Activated naive CD8-positive, alpha-beta T cell treated with anti-CD3 and anti-CD28 coated beads, Interleukin-2, amount 50 U/mL, for 24 hours (primary cell): ENCODE measurements around the gene FGD2.

Experiments
- ATAC-seq: fragments of 150-1000 bp; cut with Tn5 transposase; one replicate; pipeline ENCODE4 v1.10.0; 2021
- DNase-seq: peaks from one replicate; pipeline ENCODE4 v3.0.0; 2021
- H3K27ac Mint-ChIP-seq: one replicate; pipeline ENCODE4 v1.8.0; 2021; ENCODE audit warnings: mild to moderate bottlenecking, mixed read lengths
- H3K27me3 Mint-ChIP-seq: one replicate; pipeline ENCODE4 v1.8.0; 2021; ENCODE audit warnings: mixed read lengths
- H3K36me3 Mint-ChIP-seq: one replicate; pipeline ENCODE4 v1.8.0; 2021; ENCODE audit warnings: low read depth, mixed read lengths
- H3K4me1 Mint-ChIP-seq: one replicate; pipeline ENCODE4 v1.8.0; 2021; ENCODE audit warnings: mixed read lengths
- H3K4me3 Mint-ChIP-seq: one replicate; pipeline ENCODE4 v1.8.0; 2021; ENCODE audit warnings: mild to moderate bottlenecking, moderate library complexity, mixed read lengths
- H3K9me3 Mint-ChIP-seq: one replicate; pipeline ENCODE4 v1.8.0; 2021; ENCODE audit warnings: mixed read lengths

The FGD2 gene

GRCh38 chr6:37005061-37005810, at the start of gene FGD2:
Gene FGD2 (plus strand): TSS chr6:37005655. CDS start chr6:37005818, 163 bp downstream.
- Mint-ChIP-seq H3K36me3 (no peaks in the 10 kb centered on the region), H3K4me1 (peaks cover 21% of the 10 kb centered on the region), H3K4me3 (peak within 1 kb of the TSS; percentile 71), H3K27ac (peak within 1 kb of the TSS; percentile 2), H3K9me3 (no peaks in the 10 kb centered on the region), H3K27me3 (no peaks in the 10 kb centered on the region)
- DNase-seq (peak; percentile 32), ATAC-seq (peak; percentile 11)

- Mint-ChIP-seq H3K27me3 (peaks cover 2% of the 10 kb centered on the region), H3K36me3 (no peaks in the 10 kb centered on the region), H3K4me3 (no peak overlapping the region), H3K27ac (peak overlapping the region; percentile 29), H3K9me3 (no peaks in the 10 kb centered on the region), H3K4me1 (peaks cover 28% of the 10 kb centered on the region)
- DNase-seq, result no peak
- ATAC-seq, result no peak
Measured at GRCh38 chr6:36955671-36956445, 49.6 kb upstream of the FGD2 start.

- H3K27me3 Mint-ChIP-seq, result peaks cover 2% of the 10 kb centered on the region
- H3K36me3 Mint-ChIP-seq, result no peaks in the 10 kb centered on the region
- H3K4me1 Mint-ChIP-seq, result peaks cover 28% of the 10 kb centered on the region
- H3K9me3 Mint-ChIP-seq, result no peaks in the 10 kb centered on the region
- DNase-seq, result no peak
- ATAC-seq, result no peak
- H3K4me3 Mint-ChIP-seq, result no peak overlapping the region
- H3K27ac Mint-ChIP-seq, result no peak overlapping the region
Measured at GRCh38 chr6:36956446-36956820, 49.0 kb upstream of the FGD2 start.

GRCh38 chr6:36957773-36958271, 47.6 kb upstream of the FGD2 start:
- H3K27me3 Mint-ChIP-seq, result peaks cover 2% of the 10 kb centered on the region
- DNase-seq (no peak), ATAC-seq (no peak)
- peaks cover 31% of the 10 kb centered on the region for H3K4me1 Mint-ChIP-seq
- H3K4me3 Mint-ChIP-seq, result no peak overlapping the region
- H3K36me3 Mint-ChIP-seq, result no peaks in the 10 kb centered on the region
- no peak overlapping the region for H3K27ac Mint-ChIP-seq
- H3K9me3 Mint-ChIP-seq, result no peaks in the 10 kb centered on the region

- Mint-ChIP-seq H3K36me3 (no peaks in the 10 kb centered on the region), H3K9me3 (no peaks in the 10 kb centered on the region), H3K4me3 (no peak overlapping the region), H3K4me1 (peaks cover 33% of the 10 kb centered on the region), H3K27ac (no peak overlapping the region), H3K27me3 (peaks cover 2% of the 10 kb centered on the region)
- DNase-seq (no peak), ATAC-seq (no peak)
Measured at GRCh38 chr6:36958775-36959554, 46.5 kb upstream of the FGD2 start.

- DNase-seq (no peak), ATAC-seq (no peak)
- no peak overlapping the region for H3K27ac Mint-ChIP-seq
- H3K36me3 Mint-ChIP-seq, result no peaks in the 10 kb centered on the region
- H3K4me1 Mint-ChIP-seq, result peaks cover 29% of the 10 kb centered on the region
- peaks cover 2% of the 10 kb centered on the region for H3K27me3 Mint-ChIP-seq
- no peak overlapping the region for H3K4me3 Mint-ChIP-seq
- no peaks in the 10 kb centered on the region for H3K9me3 Mint-ChIP-seq
Measured at GRCh38 chr6:36959555-36960250, 45.8 kb upstream of the FGD2 start.

- Mint-ChIP-seq H3K4me3 (no peak overlapping the region), H3K9me3 (no peaks in the 10 kb centered on the region), H3K36me3 (peaks cover 3% of the 10 kb centered on the region), H3K27ac (no peak overlapping the region), H3K27me3 (no peaks in the 10 kb centered on the region), H3K4me1 (peaks cover 20% of the 10 kb centered on the region)
- no peak for DNase-seq
- ATAC-seq, result no peak
Measured at GRCh38 chr6:36961441-36962435, 43.7 kb upstream of the FGD2 start.

GRCh38 chr6:36962874-36963273, 42.6 kb upstream of the FGD2 start:
- H3K9me3 Mint-ChIP-seq, result no peaks in the 10 kb centered on the region
- H3K4me1 Mint-ChIP-seq, result peaks cover 20% of the 10 kb centered on the region
- H3K36me3 Mint-ChIP-seq, result peaks cover 6% of the 10 kb centered on the region
- DNase-seq, result peak; percentile 73
- peak; percentile 38 for ATAC-seq
- no peak overlapping the region for H3K4me3 Mint-ChIP-seq
- H3K27ac Mint-ChIP-seq, result peak overlapping the region; percentile 14
- no peaks in the 10 kb centered on the region for H3K27me3 Mint-ChIP-seq

- no peaks in the 10 kb centered on the region for H3K9me3 Mint-ChIP-seq
- H3K4me3 Mint-ChIP-seq, result no peak overlapping the region
- H3K36me3 Mint-ChIP-seq, result peaks cover 14% of the 10 kb centered on the region
- H3K4me1 Mint-ChIP-seq, result peaks cover 20% of the 10 kb centered on the region
- ATAC-seq, result no peak
- H3K27ac Mint-ChIP-seq, result peak overlapping the region; percentile 14
- no peaks in the 10 kb centered on the region for H3K27me3 Mint-ChIP-seq
- no peak for DNase-seq
Measured at GRCh38 chr6:36963451-36964290, 41.8 kb upstream of the FGD2 start.

GRCh38 chr6:36964349-36964748, 41.1 kb upstream of the FGD2 start:
- no peak overlapping the region for H3K4me3 Mint-ChIP-seq
- H3K4me1 Mint-ChIP-seq, result peaks cover 20% of the 10 kb centered on the region
- ATAC-seq (no peak), DNase-seq (no peak)
- no peak overlapping the region for H3K27ac Mint-ChIP-seq
- H3K9me3 Mint-ChIP-seq, result no peaks in the 10 kb centered on the region
- no peaks in the 10 kb centered on the region for H3K27me3 Mint-ChIP-seq
- peaks cover 15% of the 10 kb centered on the region for H3K36me3 Mint-ChIP-seq

- H3K4me3 Mint-ChIP-seq, result no peak overlapping the region
- DNase-seq (no peak), ATAC-seq (no peak)
- H3K4me1 Mint-ChIP-seq, result peaks cover 20% of the 10 kb centered on the region
- no peak overlapping the region for H3K27ac Mint-ChIP-seq
- peaks cover 20% of the 10 kb centered on the region for H3K36me3 Mint-ChIP-seq
- H3K9me3 Mint-ChIP-seq, result no peaks in the 10 kb centered on the region
- no peaks in the 10 kb centered on the region for H3K27me3 Mint-ChIP-seq
Measured at GRCh38 chr6:36964908-36965307, 40.5 kb upstream of the FGD2 start.

- H3K9me3 Mint-ChIP-seq, result no peaks in the 10 kb centered on the region
- peaks cover 20% of the 10 kb centered on the region for H3K4me1 Mint-ChIP-seq
- H3K27me3 Mint-ChIP-seq, result no peaks in the 10 kb centered on the region
- ATAC-seq (peak; percentile 3), DNase-seq (no peak)
- H3K36me3 Mint-ChIP-seq, result peaks cover 30% of the 10 kb centered on the region
- no peak overlapping the region for H3K27ac Mint-ChIP-seq
- no peak overlapping the region for H3K4me3 Mint-ChIP-seq
Measured at GRCh38 chr6:36967301-36967700, 38.2 kb upstream of the FGD2 start.
